ENCODE results near the gene POLR1A.

DNA sequence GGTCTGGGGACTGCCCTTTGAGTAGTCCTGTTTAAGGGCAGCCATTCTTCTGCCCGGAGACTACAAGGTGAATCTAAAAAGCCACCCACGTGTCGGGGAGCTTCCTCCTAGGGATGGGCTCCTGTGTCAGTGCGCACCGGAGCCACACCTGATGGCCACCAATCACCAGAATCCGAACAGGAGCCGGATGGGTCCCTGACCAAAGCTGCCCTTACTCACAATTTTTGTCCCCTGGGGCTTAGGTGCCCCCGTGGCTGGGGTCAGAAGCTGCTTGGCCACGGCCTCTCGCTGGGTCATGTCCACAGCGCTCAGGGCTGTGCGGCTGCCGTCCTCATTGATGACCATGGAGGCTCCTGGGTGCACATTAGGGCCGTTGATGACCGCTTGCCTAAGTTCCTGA, 30.9 kb downstream of the POLR1A start:
- TF ChIP-seq, protein P1, sequence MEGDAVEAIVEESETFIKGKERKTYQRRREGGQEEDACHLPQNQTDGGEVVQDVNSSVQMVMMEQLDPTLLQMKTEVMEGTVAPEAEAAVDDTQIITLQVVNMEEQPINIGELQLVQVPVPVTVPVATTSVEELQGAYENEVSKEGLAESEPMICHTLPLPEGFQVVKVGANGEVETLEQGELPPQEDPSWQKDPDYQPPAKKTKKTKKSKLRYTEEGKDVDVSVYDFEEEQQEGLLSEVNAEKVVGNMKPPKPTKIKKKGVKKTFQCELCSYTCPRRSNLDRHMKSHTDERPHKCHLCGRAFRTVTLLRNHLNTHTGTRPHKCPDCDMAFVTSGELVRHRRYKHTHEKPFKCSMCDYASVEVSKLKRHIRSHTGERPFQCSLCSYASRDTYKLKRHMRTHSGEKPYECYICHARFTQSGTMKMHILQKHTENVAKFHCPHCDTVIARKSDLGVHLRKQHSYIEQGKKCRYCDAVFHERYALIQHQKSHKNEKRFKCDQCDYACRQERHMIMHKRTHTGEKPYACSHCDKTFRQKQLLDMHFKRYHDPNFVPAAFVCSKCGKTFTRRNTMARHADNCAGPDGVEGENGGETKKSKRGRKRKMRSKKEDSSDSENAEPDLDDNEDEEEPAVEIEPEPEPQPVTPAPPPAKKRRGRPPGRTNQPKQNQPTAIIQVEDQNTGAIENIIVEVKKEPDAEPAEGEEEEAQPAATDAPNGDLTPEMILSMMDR (IDR thresholded peaks at IDR 0.05; ENCODE audit: low read depth, low read length, missing input control) = no peak
- TF ChIP-seq SP1 (IDR thresholded peaks at IDR 0.05) = no peak
- TF ChIP-seq, protein P2, sequence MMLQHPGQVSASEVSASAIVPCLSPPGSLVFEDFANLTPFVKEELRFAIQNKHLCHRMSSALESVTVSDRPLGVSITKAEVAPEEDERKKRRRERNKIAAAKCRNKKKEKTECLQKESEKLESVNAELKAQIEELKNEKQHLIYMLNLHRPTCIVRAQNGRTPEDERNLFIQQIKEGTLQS (IDR thresholded peaks at IDR 0.05) = no peak
- TF ChIP-seq, protein P3, sequence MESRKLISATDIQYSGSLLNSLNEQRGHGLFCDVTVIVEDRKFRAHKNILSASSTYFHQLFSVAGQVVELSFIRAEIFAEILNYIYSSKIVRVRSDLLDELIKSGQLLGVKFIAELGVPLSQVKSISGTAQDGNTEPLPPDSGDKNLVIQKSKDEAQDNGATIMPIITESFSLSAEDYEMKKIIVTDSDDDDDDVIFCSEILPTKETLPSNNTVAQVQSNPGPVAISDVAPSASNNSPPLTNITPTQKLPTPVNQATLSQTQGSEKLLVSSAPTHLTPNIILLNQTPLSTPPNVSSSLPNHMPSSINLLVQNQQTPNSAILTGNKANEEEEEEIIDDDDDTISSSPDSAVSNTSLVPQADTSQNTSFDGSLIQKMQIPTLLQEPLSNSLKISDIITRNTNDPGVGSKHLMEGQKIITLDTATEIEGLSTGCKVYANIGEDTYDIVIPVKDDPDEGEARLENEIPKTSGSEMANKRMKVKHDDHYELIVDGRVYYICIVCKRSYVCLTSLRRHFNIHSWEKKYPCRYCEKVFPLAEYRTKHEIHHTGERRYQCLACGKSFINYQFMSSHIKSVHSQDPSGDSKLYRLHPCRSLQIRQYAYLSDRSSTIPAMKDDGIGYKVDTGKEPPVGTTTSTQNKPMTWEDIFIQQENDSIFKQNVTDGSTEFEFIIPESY (IDR thresholded peaks at IDR 0.05) = no peak
- no peak for TF ChIP-seq RAD21 (IDR thresholded peaks at IDR 0.05)
